Endothelial cell of umbilical vein (primary cell): ENCODE measurements around the gene MALT1. TPM values are rescaled to one million over a fixed set of nuclear protein-coding genes. Genes with fewer than 3 reads are reported as not detected.

ENCODE experiments used
- BruUV-seq: library from RNA; stranded (reverse); fragments of 400-500 nt; replicated peaks from 2 replicates; lab custom pipeline; 2021; lab: Mats Ljungman, UMichigan
- CTCF ChIA-PET: fragments of 300-600, 350-600 bp; sonication (Branson Sonifier 250); formaldehyde crosslinking; loops from one replicate; lab custom pipeline; 2021; ENCODE audit warnings: antibody characterized with exemption, inconsistent platforms; lab: Charles Lee
- POLR2A ChIA-PET: fragments of 300-600, 350-600 bp; sonication (Branson Sonifier 250); formaldehyde crosslinking; loops from one replicate; lab custom pipeline; 2021; ENCODE audit warnings: antibody characterized with exemption, inconsistent platforms; lab: Charles Lee
- DNase-seq: peaks from one replicate; pipeline ENCODE4 v3.0.0-alpha.2; 2011; ENCODE audit warnings: low read depth, low spot score
- FAIRE-seq: peaks from 2 replicates; lab custom pipeline; 2011; peaks lifted over from hg19 to GRCh38; lab: Jason Lieb, UNC
- H2AFZ ChIP-seq: 2 replicates; pipeline ENCODE4 v1.6.0; 2012; ENCODE audit warnings: low read depth, low read length, control low read depth, inconsistent platforms
- H3K27ac ChIP-seq: 2 replicates; pipeline ENCODE4 v1.5.1; 2011; ENCODE audit warnings: low read depth, mild to moderate bottlenecking, control low read depth, low read length, moderate library complexity; ENCODE audit not compliant: insufficient read depth
- H3K27me3 ChIP-seq, 2 experiments: 2 replicates each; pipeline versions ENCODE4 v1.6.0 to v1.6.1; 2011; ENCODE audit warnings: low read length in 2 of 2, mixed read lengths in 1 of 2; ENCODE audit not compliant: control insufficient read depth in 2 of 2, insufficient read depth in 2 of 2
- H3K36me3 ChIP-seq, 2 experiments: 2 replicates in 1 of 2; 3 replicates in 1 of 2; pipeline ENCODE4 v1.5.1; 2011; ENCODE audit warnings: low read length in 2 of 2, mild to moderate bottlenecking in 1 of 2, moderate library complexity in 1 of 2; ENCODE audit not compliant: control insufficient read depth in 2 of 2, insufficient read depth in 2 of 2; ENCODE audit errors: extremely low read depth in 1 of 2
- H3K4me1 ChIP-seq: 3 replicates; pipeline ENCODE4 v1.5.1; 2011; ENCODE audit warnings: mild to moderate bottlenecking, low read length; ENCODE audit not compliant: control insufficient read depth, insufficient read depth; ENCODE audit errors: extremely low read depth
- H3K4me2 ChIP-seq: 2 replicates; pipeline ENCODE4 v1.6.1; 2011; ENCODE audit warnings: low read length, control low read depth, mixed read lengths; ENCODE audit not compliant: insufficient read depth
- H3K4me3 ChIP-seq, 3 experiments: fragments of 200-600 bp in 1 of 3; sonication (generic), shearing (Covaris generic) in 1 of 3; replicated peaks in 1 of 3; 2 replicates each; pipeline ENCODE4 v1.5.1; 2011 to 2016; ENCODE audit warnings: control low read depth in 3 of 3, low read length in 3 of 3, mild to moderate bottlenecking in 2 of 3, inconsistent platforms in 1 of 3, low read depth in 1 of 3, moderate library complexity in 1 of 3; ENCODE audit not compliant: insufficient read depth in 1 of 3
- H3K79me2 ChIP-seq: 2 replicates; pipeline ENCODE4 v1.6.0; 2012; ENCODE audit warnings: low read length, inconsistent platforms; ENCODE audit not compliant: control insufficient read depth, insufficient read depth
- H3K9ac ChIP-seq: replicated peaks from 2 replicates; pipeline ENCODE3; 2011; ENCODE audit warnings: low read length, control low read depth; ENCODE audit not compliant: insufficient read depth; ENCODE audit errors: extremely low read depth
- H3K9me1 ChIP-seq: replicated peaks from 3 replicates; pipeline ENCODE4 v1.6.0; 2011; ENCODE audit warnings: mild to moderate bottlenecking, low read length; ENCODE audit not compliant: control insufficient read depth, insufficient read depth; ENCODE audit errors: extremely low read depth
- H3K9me3 ChIP-seq: replicated peaks from 2 replicates; pipeline ENCODE4 v1.5.1; 2012; ENCODE audit warnings: low read length, inconsistent platforms; ENCODE audit not compliant: control insufficient read depth, insufficient read depth
- H4K20me1 ChIP-seq: replicated peaks from 2 replicates; pipeline ENCODE3; 2011; ENCODE audit warnings: mild to moderate bottlenecking, low read length; ENCODE audit not compliant: control insufficient read depth, insufficient read depth; ENCODE audit errors: extremely low read depth
- EZH2 ChIP-seq: IDR thresholded peaks from 2 replicates; pipeline ENCODE4 v1.6.1; 2012; ENCODE audit warnings: borderline replicate concordance, low read depth, mild to moderate bottlenecking, moderate library complexity, low read length, inconsistent platforms; ENCODE audit not compliant: severe bottlenecking
- FOS ChIP-seq: IDR thresholded peaks from 2 replicates; pipeline ENCODE4 v1.6.1; 2011; ENCODE audit warnings: mild to moderate bottlenecking, low read length, moderate library complexity, borderline replicate concordance; ENCODE audit not compliant: insufficient read depth
- GATA2 ChIP-seq: IDR thresholded peaks from 2 replicates; pipeline ENCODE4 v1.7.0; 2011; ENCODE audit warnings: low read depth, mild to moderate bottlenecking, moderate library complexity, mixed read lengths, low read length; ENCODE audit not compliant: insufficient read length, insufficient read depth
- JUN ChIP-seq: IDR thresholded peaks from 2 replicates; pipeline ENCODE4 v1.6.1; 2011; ENCODE audit warnings: borderline replicate concordance, low read depth; ENCODE audit not compliant: insufficient read length, insufficient read depth
- MYC ChIP-seq: IDR thresholded peaks from one replicate; pipeline ENCODE4 v1.6.1; 2011; ENCODE audit warnings: mild to moderate bottlenecking, low read depth, low read length
- POLR2A ChIP-seq: IDR thresholded peaks from 2 replicates; pipeline ENCODE4 v1.6.1; 2012; ENCODE audit warnings: low read depth, mild to moderate bottlenecking, control low read depth, low read length
- POLR2AphosphoS5 ChIP-seq: IDR thresholded peaks from 2 replicates; pipeline ENCODE4 v1.6.1; 2012; ENCODE audit warnings: low read depth, mild to moderate bottlenecking, control low read depth, low read length, moderate library complexity; ENCODE audit not compliant: insufficient read depth
- dilution Hi-C: fragments of 300-500 bp; cut with MboI; formaldehyde crosslinking; loops from one replicate; pipeline ENCODE4 v1.15.0; 2019; ENCODE audit warnings: low sequenced_read_pairs; ENCODE audit not compliant: extremely low pct_ligation_motif_present
- intact Hi-C: fragments of 100-400 bp; cut with micrococcal nuclease; formaldehyde crosslinking; loops from one replicate; pipeline ENCODE4 v1.10.0; 2022
- polyA plus RNA-seq, 4 experiments: library from polyadenylated mRNA; depleted of rRNA in 3 of 4; stranded (reverse) in 3 of 4; unstranded in 1 of 4; fragments of >200 nt; gene quantifications; 2 replicates each; pipeline versions ENCODE4 v1.2.1 to v1.2.3, GENCODE V29; 2011 to 2012; ENCODE audit warnings: missing spikeins in 1 of 4
- total RNA-seq: library from RNA; stranded (reverse); gene quantifications from 2 replicates; pipeline ENCODE4 v1.2.3, GENCODE V29; 2021
- TF ChIP-seq, protein P1 (sequence below): IDR thresholded peaks from 2 replicates; pipeline ENCODE4 v1.6.1; 2011; ENCODE audit not compliant: insufficient read depth, insufficient read length
- TF ChIP-seq, protein P2 (sequence below), 2 donors: IDR thresholded peaks; 1 replicate in 1 of 2; 2 replicates in 1 of 2; pipeline ENCODE4 v1.5.1; 2011; ENCODE audit warnings: low read length in 2 of 2, mild to moderate bottlenecking in 2 of 2, moderate library complexity in 2 of 2, control low read depth in 1 of 2, inconsistent platforms in 1 of 2, low read depth in 1 of 2; ENCODE audit not compliant: insufficient read depth in 1 of 2; ENCODE audit errors: extremely low read depth in 1 of 2

The MALT1 gene
- total and polyA plus RNA-seq, 2 donors (not counting 3 experiments of a cell fraction or from before 2014, with no cell fraction given) = 2.8 to 5.1 TPM

- no peaks in the 10 kb centered on the region for H3K9me3 ChIP-seq
- H3K27ac ChIP-seq = no peak overlapping the region
- H3K9me1 ChIP-seq = no peaks in the 10 kb centered on the region
- no peak overlapping the region for H2AFZ ChIP-seq
- H3K36me3 ChIP-seq = no peaks in the 10 kb centered on the region
- dilution Hi-C loops (loop anchor here (25.0 kb wide), 1 partner anchor 232 kb away; no protein-coding TSS in a partner anchor), intact Hi-C loops (loop anchor here (2.0 to 10.0 kb wide), 2 partner anchors 633 to 635 kb away; no protein-coding TSS in a partner anchor)
- CTCF ChIA-PET = interaction anchor here (0.8 to 25.4 kb wide), 7 partner anchors 16 to 633 kb away, joined by 3 to 994 read pairs (median 8); no protein-coding TSS in a partner anchor
- no peak overlapping the region for H3K9ac ChIP-seq
- FAIRE-seq = no peak
- BruUV-seq = no TSS peak
- DNase-seq = no peak
- POLR2A ChIA-PET = no interaction called here
- no peaks in the 10 kb centered on the region for H3K79me2 ChIP-seq
- TF ChIP-seq MYC = no peak
- no peak for TF ChIP-seq EZH2
- TF ChIP-seq, protein P1, sequence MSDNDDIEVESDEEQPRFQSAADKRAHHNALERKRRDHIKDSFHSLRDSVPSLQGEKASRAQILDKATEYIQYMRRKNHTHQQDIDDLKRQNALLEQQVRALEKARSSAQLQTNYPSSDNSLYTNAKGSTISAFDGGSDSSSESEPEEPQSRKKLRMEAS = no peak
- TF ChIP-seq, protein P2, sequence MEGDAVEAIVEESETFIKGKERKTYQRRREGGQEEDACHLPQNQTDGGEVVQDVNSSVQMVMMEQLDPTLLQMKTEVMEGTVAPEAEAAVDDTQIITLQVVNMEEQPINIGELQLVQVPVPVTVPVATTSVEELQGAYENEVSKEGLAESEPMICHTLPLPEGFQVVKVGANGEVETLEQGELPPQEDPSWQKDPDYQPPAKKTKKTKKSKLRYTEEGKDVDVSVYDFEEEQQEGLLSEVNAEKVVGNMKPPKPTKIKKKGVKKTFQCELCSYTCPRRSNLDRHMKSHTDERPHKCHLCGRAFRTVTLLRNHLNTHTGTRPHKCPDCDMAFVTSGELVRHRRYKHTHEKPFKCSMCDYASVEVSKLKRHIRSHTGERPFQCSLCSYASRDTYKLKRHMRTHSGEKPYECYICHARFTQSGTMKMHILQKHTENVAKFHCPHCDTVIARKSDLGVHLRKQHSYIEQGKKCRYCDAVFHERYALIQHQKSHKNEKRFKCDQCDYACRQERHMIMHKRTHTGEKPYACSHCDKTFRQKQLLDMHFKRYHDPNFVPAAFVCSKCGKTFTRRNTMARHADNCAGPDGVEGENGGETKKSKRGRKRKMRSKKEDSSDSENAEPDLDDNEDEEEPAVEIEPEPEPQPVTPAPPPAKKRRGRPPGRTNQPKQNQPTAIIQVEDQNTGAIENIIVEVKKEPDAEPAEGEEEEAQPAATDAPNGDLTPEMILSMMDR (IDR thresholded peaks at IDR 0.05; ENCODE audit: extremely low read depth in 1 of 2, insufficient read depth in 1 of 2, low read depth in 1 of 2, low read length in 2 of 2) = no peak
- no peak for TF ChIP-seq FOS
- no peak for TF ChIP-seq POLR2AphosphoS5
- no peak for TF ChIP-seq JUN
- TF ChIP-seq GATA2 = no peak
- TF ChIP-seq POLR2A = no peak
- H3K4me1 ChIP-seq = peaks cover 2% of the 10 kb centered on the region
- no peak overlapping the region for H3K4me3 ChIP-seq
- H4K20me1 ChIP-seq = no peaks in the 10 kb centered on the region
- peaks cover 7 to 25% of the 10 kb centered on the region in 2 experiments for H3K27me3 ChIP-seq
- H3K4me2 ChIP-seq = no peak overlapping the region
These were observed 98.1 kb downstream of the MALT1 start for GRCh38 chr18:58769321-58769720.
